ENCODE data around the gene PRELID1.

PRELID1 gene

GRCh38 chr5:177325868-177326381, 22.3 kb downstream of the PRELID1 start:
- no peak for DNase-seq (ENCODE audit: low read depth)
- no peak overlapping the region for H3K4me3 ChIP-seq (ENCODE audit: low read depth, low read length)
- no peak for TF ChIP-seq MYC (IDR thresholded peaks at IDR 0.05; ENCODE audit: low read depth, low read length)
- TF ChIP-seq CTCF (IDR thresholded peaks at IDR 0.05; ENCODE audit: low read depth, low read length): no peak
- TF ChIP-seq MAX (IDR thresholded peaks at IDR 0.05; ENCODE audit: low read depth, low read length): no peak
- TF ChIP-seq POLR2A (IDR thresholded peaks at IDR 0.05; ENCODE audit: extremely low read depth, insufficient read length): no peak

GRCh38 chr5:177327539-177328522, 24.2 kb downstream of the PRELID1 start:
- TF ChIP-seq MAX (IDR thresholded peaks at IDR 0.05; ENCODE audit: low read depth, low read length) (no peak), CTCF (IDR thresholded peaks at IDR 0.05; ENCODE audit: low read depth, low read length) (no peak), POLR2A (IDR thresholded peaks at IDR 0.05; ENCODE audit: extremely low read depth, insufficient read length) (no peak), MYC (IDR thresholded peaks at IDR 0.05; ENCODE audit: low read depth, low read length) (no peak)
- no peak for DNase-seq (ENCODE audit: low read depth)
- H3K4me3 ChIP-seq (ENCODE audit: low read depth, low read length): no peak overlapping the region

GRCh38 chr5:177328545-177329231, 25.1 kb downstream of the PRELID1 start:
- DNase-seq (ENCODE audit: low read depth): no peak
- TF ChIP-seq MYC (IDR thresholded peaks at IDR 0.05; ENCODE audit: low read depth, low read length) (no peak), POLR2A (IDR thresholded peaks at IDR 0.05; ENCODE audit: extremely low read depth, insufficient read length) (no peak), CTCF (IDR thresholded peaks at IDR 0.05; ENCODE audit: low read depth, low read length) (no peak), MAX (IDR thresholded peaks at IDR 0.05; ENCODE audit: low read depth, low read length) (no peak)
- no peak overlapping the region for H3K4me3 ChIP-seq (ENCODE audit: low read depth, low read length)

GRCh38 chr5:177329883-177330282, 26.3 kb downstream of the PRELID1 start:
- no peak for TF ChIP-seq MAX (IDR thresholded peaks at IDR 0.05; ENCODE audit: low read depth, low read length)
- no peak for DNase-seq (ENCODE audit: low read depth)
- no peak overlapping the region for H3K4me3 ChIP-seq (ENCODE audit: low read depth, low read length)

GRCh38 chr5:177330991-177331842, 27.6 kb downstream of the PRELID1 start:
- DNase-seq (ENCODE audit: low read depth): no peak
- TF ChIP-seq MAX (IDR thresholded peaks at IDR 0.05; ENCODE audit: low read depth, low read length) (no peak), CTCF (IDR thresholded peaks at IDR 0.05; ENCODE audit: low read depth, low read length) (no peak), POLR2A (IDR thresholded peaks at IDR 0.05; ENCODE audit: extremely low read depth, insufficient read length) (no peak), MYC (IDR thresholded peaks at IDR 0.05; ENCODE audit: low read depth, low read length) (no peak)

More at GRCh38 chr5:177330991-177331842, 27.6 kb downstream of the PRELID1 start:
- no peak overlapping the region for H3K4me3 ChIP-seq (ENCODE audit: low read depth, low read length)
